ENCODE data around the gene NLRP5.

The NLRP5 gene

DNA sequence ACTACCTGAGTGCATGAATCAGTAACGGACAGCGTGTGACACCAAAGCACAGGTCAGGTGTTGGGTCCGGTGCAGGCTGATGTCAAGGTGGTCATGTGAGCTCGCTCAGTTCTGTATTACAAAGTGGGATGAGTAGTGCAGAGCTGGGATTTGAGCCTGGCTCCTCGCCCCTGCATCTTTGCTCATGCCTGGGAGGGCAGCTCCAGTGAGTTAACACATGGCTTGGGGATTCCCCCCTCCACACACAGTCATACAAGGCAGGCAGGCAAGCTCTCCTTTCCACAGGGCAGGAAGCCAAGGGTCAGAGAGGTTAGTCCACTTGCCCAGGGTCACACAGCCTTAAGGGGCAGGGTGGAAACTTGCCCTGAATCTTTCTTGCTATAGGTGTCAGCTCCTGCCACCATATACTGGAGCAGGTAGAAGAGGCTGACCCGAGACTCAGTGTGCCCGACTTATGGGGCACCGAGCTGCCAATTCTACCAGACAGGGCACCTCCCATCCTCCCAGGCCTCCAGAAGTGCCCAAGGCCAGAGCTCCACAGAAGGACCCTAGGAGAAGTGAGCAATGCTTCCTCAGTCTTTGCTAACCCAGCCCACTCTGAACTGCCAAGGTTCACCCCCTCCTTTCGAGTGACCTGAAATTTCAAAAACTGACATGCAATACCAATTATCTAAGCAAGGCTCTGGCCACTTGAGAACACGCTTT is 99.1 kb downstream of the NLRP5 start:
- ATAC-seq (replicated peaks) = peak in 1 of 2 donors; percentile 24
- Mint-ChIP-seq H3K27ac (peak overlapping the region; percentile 75), H3K27me3 (no peaks in the 10 kb centered on the region), H3K36me3 (peaks cover 23 to 34% of the 10 kb centered on the region in 2 donors), H3K4me3 (no peak overlapping the region), H3K4me1 (peaks cover 22 to 30% of the 10 kb centered on the region in 2 donors), H3K9me3 (no peaks in the 10 kb centered on the region)
- no peak for DNase-seq

DNA sequence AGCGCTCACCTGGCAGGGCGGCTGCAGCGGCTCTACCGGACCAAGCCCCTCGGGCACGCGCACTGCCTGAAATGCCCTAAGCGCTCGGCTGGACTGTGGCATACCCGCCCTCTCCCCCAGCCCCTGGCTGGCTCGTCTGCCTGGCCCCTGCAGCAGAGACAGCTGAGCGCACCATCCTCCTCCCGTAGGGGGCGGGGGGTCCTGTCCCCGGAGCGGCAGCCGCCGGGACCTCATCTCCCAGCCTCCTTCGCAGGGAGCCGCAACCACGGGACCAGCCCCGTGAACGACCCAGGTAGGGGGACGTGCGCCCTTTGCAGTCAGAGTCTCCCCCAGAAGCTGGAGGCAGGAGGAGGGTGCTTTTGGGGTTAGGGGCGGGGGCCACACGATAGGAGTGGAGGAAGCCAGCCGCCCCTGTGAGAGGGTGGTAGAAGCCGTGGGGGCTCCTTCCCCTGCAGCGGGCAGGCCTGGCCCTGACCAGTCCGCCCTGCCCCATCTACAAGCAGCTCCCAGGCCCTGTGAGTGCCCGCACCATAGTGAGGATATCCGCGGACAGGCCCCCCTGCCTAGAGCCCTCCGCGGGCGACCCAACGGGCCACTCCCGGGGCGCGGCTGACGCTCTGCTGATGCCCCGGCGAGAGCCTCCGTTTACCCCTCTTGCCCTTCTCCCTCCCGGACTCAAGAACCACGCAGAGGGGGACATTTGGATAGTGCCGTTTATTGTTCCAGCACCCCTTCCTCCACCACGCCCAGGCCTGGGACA is 100.3 kb downstream of the NLRP5 start:
- H3K4me3 Mint-ChIP-seq = no peak overlapping the region
- H3K27ac Mint-ChIP-seq = peak overlapping the region; percentile 80
- H3K27me3 Mint-ChIP-seq = no peaks in the 10 kb centered on the region
- peaks cover 11 to 27% of the 10 kb centered on the region in 2 donors for H3K4me1 Mint-ChIP-seq
- ATAC-seq (replicated peaks) (no peak), DNase-seq (no peak)
- H3K36me3 Mint-ChIP-seq = peaks cover 24 to 41% of the 10 kb centered on the region in 2 donors
- no peaks in the 10 kb centered on the region for H3K9me3 Mint-ChIP-seq

DNA sequence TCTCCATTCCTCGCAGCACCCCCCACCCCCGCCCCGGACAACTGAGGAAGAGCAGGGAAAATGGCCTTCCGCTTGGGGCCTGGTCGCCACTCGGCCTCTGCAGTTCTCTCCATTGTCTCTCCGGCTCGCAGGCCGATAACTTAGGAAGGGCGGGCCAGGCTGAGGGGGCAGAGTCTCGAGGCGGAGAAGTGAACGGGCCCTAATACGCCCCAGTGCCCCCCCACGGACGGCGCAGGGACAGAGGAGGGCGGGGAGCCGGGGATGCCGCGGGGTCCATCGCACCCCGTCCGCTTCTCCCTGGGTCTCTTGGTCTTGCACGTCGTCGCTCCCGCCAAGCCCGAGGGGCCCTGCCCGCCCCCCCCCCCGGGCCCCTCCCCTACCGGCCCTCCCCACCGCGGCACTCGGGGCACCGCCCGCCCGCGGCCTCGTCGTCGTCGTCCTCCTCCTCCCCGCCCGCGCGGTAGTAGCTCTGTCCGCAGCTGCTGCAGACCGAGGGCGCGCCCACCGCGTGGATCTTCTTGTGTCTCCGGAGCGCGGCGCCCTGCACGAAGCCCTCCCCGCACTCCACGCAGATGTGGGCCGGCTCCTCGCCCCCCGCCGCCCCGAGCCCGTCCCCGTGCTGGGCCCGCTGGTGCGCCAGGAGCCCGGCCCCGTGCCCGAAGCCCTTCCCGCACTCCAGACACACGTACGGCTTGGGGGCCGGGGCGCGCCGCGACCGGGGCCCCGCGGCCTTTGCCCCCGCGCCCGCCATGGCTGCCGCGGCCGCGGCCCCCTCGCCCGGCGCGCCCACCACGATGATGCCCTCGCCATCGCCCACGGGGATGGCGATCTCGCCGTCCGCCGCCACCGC is 101.3 kb downstream of the NLRP5 start:
- ATAC-seq (replicated peaks) = no peak
- no peaks in the 10 kb centered on the region for H3K9me3 Mint-ChIP-seq
- H3K4me3 Mint-ChIP-seq = no peak overlapping the region
- peaks cover 32 to 49% of the 10 kb centered on the region in 2 donors for H3K36me3 Mint-ChIP-seq
- H3K4me1 Mint-ChIP-seq = peaks cover 15 to 33% of the 10 kb centered on the region in 2 donors
- no peaks in the 10 kb centered on the region for H3K27me3 Mint-ChIP-seq
- DNase-seq = no peak
- no peak overlapping the region for H3K27ac Mint-ChIP-seq

DNA sequence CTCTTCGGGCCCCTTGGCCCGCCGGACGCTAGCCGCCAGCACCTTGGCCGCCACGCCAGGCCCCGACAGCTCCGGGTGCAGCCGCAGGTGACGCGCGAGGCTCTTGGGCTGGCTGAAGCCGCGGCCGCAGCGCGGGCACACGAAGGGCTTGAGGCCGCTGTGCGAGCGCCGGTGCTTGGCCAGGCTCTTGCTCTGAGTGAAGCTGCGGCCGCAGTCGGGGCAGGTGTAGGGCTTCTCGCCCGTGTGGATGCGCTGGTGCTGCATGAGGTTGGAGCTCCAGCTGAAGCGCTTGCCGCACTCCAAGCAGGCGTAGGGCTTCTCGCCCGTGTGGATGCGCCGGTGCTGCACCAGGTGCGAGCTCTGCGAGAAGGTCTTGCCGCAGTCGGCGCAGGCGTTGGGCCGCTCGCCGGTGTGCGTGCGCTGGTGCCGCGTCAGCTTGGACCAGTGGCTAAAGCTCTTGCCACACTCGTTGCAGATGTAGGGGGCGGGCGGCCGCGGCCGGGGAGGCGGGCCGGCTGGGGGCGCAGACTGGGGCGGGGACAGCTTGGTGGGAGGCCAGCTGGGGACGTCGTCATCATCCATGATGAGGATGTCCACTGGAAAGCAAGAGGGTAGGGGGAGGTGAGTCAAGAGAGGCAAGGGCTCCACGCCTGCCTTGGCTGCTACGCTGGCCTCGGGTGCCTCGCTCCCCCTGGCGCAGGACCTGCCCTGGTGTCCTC is 102.1 kb downstream of the NLRP5 start:
- no peaks in the 10 kb centered on the region for H3K27me3 Mint-ChIP-seq
- DNase-seq (no peak), ATAC-seq (replicated peaks) (no peak)
- H3K27ac Mint-ChIP-seq = no peak overlapping the region
- H3K4me3 Mint-ChIP-seq = no peak overlapping the region
- H3K36me3 Mint-ChIP-seq = peaks cover 40 to 57% of the 10 kb centered on the region in 2 donors
- peaks cover 20 to 39% of the 10 kb centered on the region in 2 donors for H3K4me1 Mint-ChIP-seq
- no peaks in the 10 kb centered on the region for H3K9me3 Mint-ChIP-seq

DNA sequence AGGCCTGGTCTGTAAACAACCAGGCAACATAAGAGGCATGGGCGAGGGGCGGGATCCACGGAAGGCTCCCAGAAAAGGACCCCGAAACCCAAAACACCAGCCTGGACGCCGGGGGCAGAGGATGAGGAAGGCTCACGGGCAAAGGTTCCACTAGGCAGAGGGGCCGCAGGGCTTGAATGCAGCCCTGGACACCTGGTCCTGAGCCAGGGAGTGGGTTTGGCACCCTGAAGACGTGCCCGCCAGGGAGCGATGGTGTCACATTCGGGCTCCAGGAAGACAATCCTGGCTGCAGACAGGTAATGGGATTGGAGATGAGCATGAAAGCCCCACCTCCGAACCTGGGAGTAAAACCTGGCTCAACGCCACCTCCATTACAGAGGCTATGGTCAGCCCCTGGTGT is 102.8 kb downstream of the NLRP5 start:
- H3K4me1 Mint-ChIP-seq = peaks cover 20 to 39% of the 10 kb centered on the region in 2 donors
- peaks cover 44 to 64% of the 10 kb centered on the region in 2 donors for H3K36me3 Mint-ChIP-seq

DNA sequence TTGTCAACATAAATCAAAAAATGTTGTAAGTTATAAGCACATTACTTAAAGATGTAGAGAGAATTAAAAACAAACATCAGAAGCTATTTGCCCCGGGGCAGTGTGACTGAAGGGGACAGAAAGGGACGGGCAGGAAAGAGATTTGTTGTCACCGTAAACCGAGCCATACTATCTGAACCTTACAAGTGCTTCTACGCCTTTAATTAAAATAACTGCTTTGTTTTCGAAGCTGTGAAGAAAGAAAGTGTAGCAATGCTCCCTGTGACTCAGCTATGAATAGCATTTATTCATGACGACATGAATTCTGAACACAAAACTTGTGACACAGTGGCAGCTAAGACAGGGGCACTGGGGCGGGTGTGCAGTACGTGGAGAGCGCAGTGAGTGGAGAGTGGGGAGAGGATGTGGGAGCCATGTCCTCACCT is 104.5 kb downstream of the NLRP5 start:
- ATAC-seq (replicated peaks) (no peak), DNase-seq (no peak)
- Mint-ChIP-seq H3K27ac (no peak overlapping the region), H3K4me3 (no peak overlapping the region), H3K27me3 (no peaks in the 10 kb centered on the region), H3K9me3 (no peaks in the 10 kb centered on the region), H3K36me3 (peaks cover 48 to 66% of the 10 kb centered on the region in 2 donors), H3K4me1 (peaks cover 14 to 33% of the 10 kb centered on the region in 2 donors)

More for the DNA sequence above, 102.8 kb downstream of the NLRP5 start:
- ATAC-seq (replicated peaks) = no peak
- Mint-ChIP-seq H3K27ac (no peak overlapping the region), H3K4me3 (no peak overlapping the region), H3K27me3 (no peaks in the 10 kb centered on the region), H3K9me3 (no peaks in the 10 kb centered on the region)
- DNase-seq = no peak

DNA sequence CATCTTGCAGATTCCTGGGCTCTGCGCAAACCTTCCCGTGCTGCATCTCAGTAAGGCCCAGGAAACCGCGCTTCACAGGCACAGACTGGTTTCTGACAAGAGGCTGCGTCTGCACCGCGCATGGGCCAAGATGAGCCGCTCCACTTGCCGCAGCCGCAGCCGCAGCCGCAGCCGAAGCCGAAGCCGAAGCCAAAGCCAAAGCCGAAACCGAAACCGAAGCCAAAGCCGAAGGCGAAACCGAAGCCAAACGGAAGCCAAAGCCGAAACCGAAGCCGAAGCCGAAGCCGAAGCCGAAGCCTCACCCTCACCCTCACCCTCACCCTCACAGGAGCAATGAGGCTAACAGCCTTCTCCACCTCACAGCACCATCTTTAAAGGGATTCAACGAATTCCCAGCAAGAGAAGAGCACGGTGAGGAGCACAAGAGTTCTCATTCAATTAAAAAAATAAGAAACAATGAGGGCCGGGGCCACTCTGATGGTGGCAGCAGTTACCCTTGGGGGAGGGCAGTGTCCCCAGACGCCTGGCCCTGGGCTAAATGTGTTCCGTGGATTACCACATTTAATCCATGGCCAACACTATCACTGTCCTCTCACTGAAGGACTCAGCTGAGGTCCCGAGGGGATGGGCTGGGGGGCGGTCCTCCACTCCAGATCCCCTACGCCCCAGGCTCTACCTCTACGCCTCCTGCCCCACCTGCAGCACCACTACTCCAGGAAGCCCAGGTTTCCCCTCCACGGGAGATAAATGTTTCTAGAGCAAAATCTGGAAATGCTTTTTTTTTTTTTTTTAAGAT is 105.4 kb downstream of the NLRP5 start:
- peaks cover 44 to 62% of the 10 kb centered on the region in 2 donors for H3K36me3 Mint-ChIP-seq
- ATAC-seq (replicated peaks) = no peak
- DNase-seq = no peak
- peaks cover 11 to 27% of the 10 kb centered on the region in 2 donors for H3K4me1 Mint-ChIP-seq
- no peaks in the 10 kb centered on the region for H3K27me3 Mint-ChIP-seq
- H3K27ac Mint-ChIP-seq = peak overlapping the region; percentile 47
- H3K9me3 Mint-ChIP-seq = no peaks in the 10 kb centered on the region
- no peak overlapping the region for H3K4me3 Mint-ChIP-seq

DNA sequence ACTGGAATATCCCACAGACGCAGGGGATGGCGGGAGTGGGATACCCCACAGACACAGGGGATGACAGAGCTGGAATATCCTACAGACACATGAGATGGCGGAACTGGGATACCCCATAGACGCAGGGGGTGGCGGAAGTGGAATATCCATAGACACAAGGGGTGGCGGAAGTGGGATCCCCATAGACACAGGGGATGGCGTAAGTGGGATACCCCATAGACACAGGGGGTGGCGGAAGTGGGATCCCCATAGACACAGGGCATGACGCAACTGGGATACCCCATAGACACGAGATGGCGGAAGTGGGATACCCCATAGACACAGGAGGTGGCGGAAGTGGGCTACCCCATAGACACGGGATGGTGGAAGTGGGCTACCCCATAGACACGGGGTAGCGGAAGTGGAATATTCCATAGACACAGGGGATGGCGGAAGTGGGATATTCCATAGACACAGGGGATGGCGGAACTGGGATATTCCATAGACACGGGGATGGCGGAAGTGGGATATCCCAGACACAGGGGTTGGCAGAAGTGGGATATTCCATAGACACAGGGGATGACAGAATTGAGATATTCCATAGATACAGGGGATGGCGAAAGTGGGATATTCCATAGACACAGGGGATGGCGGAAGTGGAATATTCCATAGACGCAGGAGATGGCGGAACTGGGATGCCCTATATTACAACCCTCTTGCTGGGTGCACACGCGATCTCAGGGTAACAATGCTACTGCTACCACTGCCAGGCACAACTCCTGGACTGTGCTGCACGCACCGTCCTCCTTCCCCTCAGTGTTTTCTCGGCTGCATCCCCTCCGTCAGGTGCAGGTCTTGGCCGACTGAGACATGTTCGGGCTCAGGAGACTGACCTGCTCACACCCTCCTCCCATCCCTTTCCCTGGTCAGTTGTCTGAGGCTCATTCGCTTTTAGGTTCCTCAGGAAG is 106.4 kb downstream of the NLRP5 start:
- Mint-ChIP-seq H3K9me3 (no peaks in the 10 kb centered on the region), H3K36me3 (peaks cover 42 to 58% of the 10 kb centered on the region in 2 donors), H3K4me1 (peaks cover 11 to 27% of the 10 kb centered on the region in 2 donors), H3K27ac (peak overlapping the region; percentile 9), H3K4me3 (no peak overlapping the region), H3K27me3 (no peaks in the 10 kb centered on the region)
- DNase-seq = no peak
- ATAC-seq (replicated peaks) = no peak

DNA sequence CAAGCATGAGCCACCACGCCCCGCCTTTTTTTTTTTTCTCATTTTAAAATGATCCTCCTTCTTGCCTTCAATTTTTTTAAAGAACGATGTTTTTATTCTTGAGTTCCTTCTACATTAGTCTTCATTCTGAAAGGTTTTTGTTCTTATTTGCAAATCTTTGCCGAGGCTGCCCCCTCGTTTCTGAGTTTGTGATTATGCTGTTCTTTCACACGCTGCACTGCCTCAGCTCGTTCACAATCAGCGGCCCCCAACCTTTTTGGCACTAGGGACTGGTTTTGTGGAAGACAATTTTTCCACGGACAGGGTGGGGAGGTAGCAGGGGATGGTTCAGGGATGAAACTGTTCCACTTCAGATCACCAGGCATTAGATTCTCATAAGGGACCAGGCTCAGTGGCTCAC is 107.9 kb downstream of the NLRP5 start:
- no peak for DNase-seq
- no peak for ATAC-seq (replicated peaks)
- Mint-ChIP-seq H3K4me1 (peaks cover 11 to 27% of the 10 kb centered on the region in 2 donors), H3K36me3 (peaks cover 47 to 57% of the 10 kb centered on the region in 2 donors), H3K9me3 (no peaks in the 10 kb centered on the region), H3K4me3 (no peak overlapping the region), H3K27me3 (no peaks in the 10 kb centered on the region), H3K27ac (peak overlapping the region; percentile 9)

DNA sequence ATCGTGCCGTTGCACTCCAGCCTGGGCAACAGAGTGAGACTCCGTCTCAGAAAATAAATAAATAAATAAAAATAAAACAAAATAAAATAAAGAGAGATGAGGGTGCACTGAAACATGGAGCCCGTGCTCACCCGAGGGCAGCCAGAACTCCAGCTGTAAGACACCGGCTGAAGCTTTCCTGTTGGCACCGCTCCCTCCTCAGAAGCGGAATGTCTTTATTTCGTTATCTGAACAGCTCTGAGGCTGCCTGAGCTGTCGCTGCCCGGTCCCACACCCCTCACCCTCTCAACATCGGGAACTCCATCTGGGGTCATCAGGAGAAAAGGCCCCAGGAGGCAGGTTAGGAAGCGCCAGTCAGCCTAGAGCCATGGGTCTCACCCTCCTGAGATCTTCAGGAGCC is 110.1 kb downstream of the NLRP5 start:
- Mint-ChIP-seq H3K36me3 (peaks cover 54 to 63% of the 10 kb centered on the region in 2 donors), H3K9me3 (no peaks in the 10 kb centered on the region), H3K4me3 (no peak overlapping the region), H3K4me1 (peaks cover 15 to 18% of the 10 kb centered on the region in 2 donors), H3K27ac (no peak overlapping the region), H3K27me3 (no peaks in the 10 kb centered on the region)
- ATAC-seq (replicated peaks) = no peak
- DNase-seq = no peak

DNA sequence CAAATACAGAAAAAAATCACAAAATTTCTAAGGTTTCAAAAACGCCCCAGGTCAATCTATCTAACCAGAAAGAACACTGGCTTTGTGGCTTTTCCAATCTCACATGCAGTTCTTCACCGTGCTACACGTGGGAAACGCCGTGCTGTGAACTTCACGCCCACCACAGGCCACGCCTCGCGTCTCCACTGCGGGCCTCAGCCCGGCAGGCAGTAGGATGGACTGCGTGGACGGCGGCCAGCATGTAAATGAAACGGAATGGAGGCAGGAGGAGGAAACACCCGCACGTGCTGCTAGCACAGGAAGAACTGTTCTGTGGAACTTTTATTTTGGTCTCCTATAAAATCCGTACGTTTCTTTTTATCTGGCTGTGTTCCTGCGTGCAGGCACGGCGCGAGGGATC is 110.7 kb downstream of the NLRP5 start:
- H3K9me3 Mint-ChIP-seq = no peaks in the 10 kb centered on the region
- peaks cover 52 to 66% of the 10 kb centered on the region in 2 donors for H3K36me3 Mint-ChIP-seq
- no peak overlapping the region for H3K27ac Mint-ChIP-seq
- no peaks in the 10 kb centered on the region for H3K27me3 Mint-ChIP-seq
- H3K4me3 Mint-ChIP-seq = no peak overlapping the region
- DNase-seq = no peak
- peaks cover 15 to 16% of the 10 kb centered on the region in 2 donors for H3K4me1 Mint-ChIP-seq
- no peak for ATAC-seq (replicated peaks)

DNA sequence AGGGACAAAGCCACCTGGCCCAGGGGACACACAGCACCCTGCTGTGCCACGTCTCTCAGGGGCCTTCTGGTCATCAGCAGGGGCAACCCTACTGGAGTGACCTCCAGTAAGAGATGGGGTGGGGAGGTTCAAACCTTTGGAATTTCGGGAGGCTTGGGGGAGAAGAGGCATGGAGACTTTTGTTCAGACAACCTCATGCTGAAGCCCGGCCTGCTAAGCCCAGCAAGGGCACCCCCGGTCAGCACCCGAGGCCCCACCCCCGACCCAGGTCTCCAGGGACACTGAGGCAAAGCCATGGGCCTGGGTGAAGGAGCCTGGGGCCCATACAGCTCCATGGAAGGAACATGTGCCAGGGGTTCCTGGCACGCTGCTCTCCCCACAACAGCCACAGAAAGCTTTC is 111.2 kb downstream of the NLRP5 start:
- H3K4me1 Mint-ChIP-seq = peaks cover 15 to 16% of the 10 kb centered on the region in 2 donors
- no peaks in the 10 kb centered on the region for H3K9me3 Mint-ChIP-seq
- no peak for ATAC-seq (replicated peaks)
- H3K4me3 Mint-ChIP-seq = no peak overlapping the region
- DNase-seq = no peak
- no peaks in the 10 kb centered on the region for H3K27me3 Mint-ChIP-seq
- no peak overlapping the region for H3K27ac Mint-ChIP-seq
- H3K36me3 Mint-ChIP-seq = peaks cover 47 to 62% of the 10 kb centered on the region in 2 donors

Measured in stimulated activated naive B cell treated with anti-CD40 and anti-IgM and Interleukin-4, amounts not matched to agents 10 μg/mL and 1 μg/mL and 100 μg/mL, for 72 hours (primary cell).